PC-9 (cell line): ENCODE results near the gene INSL6.

Source experiments
- CTCF ChIP-seq: fragments of 200-600 bp; sonication (generic); conservative IDR thresholded peaks from 2 replicates; pipeline ENCODE4 v1.6.1; 2017; ENCODE audit warnings: mixed run types, antibody characterized with exemption, mild to moderate bottlenecking, moderate library complexity
- EZH2 ChIP-seq: fragments of 200-600 bp; sonication (generic); IDR thresholded peaks from 2 replicates; pipeline ENCODE4 v1.8.0; 2017; ENCODE audit warnings: antibody characterized with exemption, low read depth

DNA sequence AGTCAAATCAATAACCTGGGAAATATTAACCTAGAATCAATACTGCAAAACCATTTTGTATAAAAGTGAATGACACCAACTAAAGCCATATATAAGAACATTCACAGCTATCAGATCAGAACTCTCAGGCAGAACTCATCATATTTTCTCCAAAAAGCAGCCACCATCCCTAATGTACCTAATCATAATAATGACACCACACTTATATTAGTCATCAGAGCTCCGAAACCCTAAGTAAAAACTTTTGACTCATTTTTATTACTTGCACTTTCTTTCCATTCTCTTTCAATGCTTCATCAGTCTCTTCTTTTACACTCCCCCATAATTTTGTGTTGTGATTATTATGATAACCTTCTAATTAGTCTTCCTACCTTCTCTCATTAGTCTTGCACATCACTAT is 45.3 kb downstream of the INSL6 start:
- TF ChIP-seq CTCF (no peak), EZH2 (no peak)
